GM19193 (cell line): ENCODE results near the gene KCNN3.

ENCODE experiments used
- POLR2A ChIP-seq: IDR thresholded peaks from 4 replicates; pipeline ENCODE4 v1.6.1; 2011; ENCODE audit not compliant: insufficient read depth, insufficient read length; ENCODE audit errors: extremely low read depth

The KCNN3 gene

GRCh38 chr1:154867841-154868605 is 2.1 kb downstream of the KCNN3 start:
- TF ChIP-seq POLR2A: no peak

GRCh38 chr1:154867064-154867825 is 2.8 kb downstream of the KCNN3 start:
- peak; percentile 32 for TF ChIP-seq POLR2A

GRCh38 chr1:154866257-154867063 is 3.6 kb downstream of the KCNN3 start:
- no peak for TF ChIP-seq POLR2A

- no peak for TF ChIP-seq POLR2A
Measured at GRCh38 chr1:154865442-154866256, 4.4 kb downstream of the KCNN3 start.

GRCh38 chr1:154864189-154864975 is 5.7 kb downstream of the KCNN3 start:
- TF ChIP-seq POLR2A: peak; percentile 58

GRCh38 chr1:154863315-154864174 is 6.5 kb downstream of the KCNN3 start:
- peak; percentile 52 for TF ChIP-seq POLR2A

GRCh38 chr1:154862907-154863306 is 7.2 kb downstream of the KCNN3 start:
- no peak for TF ChIP-seq POLR2A

- no peak for TF ChIP-seq POLR2A
Measured at GRCh38 chr1:154861607-154862094, 8.4 kb downstream of the KCNN3 start.

- TF ChIP-seq POLR2A: peak; percentile 70
Measured at GRCh38 chr1:154860156-154860870, 9.8 kb downstream of the KCNN3 start.

GRCh38 chr1:154859786-154860155 is 10.3 kb downstream of the KCNN3 start:
- TF ChIP-seq POLR2A: peak; percentile 80

- no peak for TF ChIP-seq POLR2A
Measured at GRCh38 chr1:154859151-154859785, 10.8 kb downstream of the KCNN3 start.
